ENCODE measurements around the gene CCL25.

Gene CCL25

GRCh38 chr19:8036434-8037099, 16.0 kb upstream of the CCL25 start:
- no peak for TF ChIP-seq CTCF (conservative IDR thresholded peaks at IDR 0.05)
- H3K27ac ChIP-seq: no peak overlapping the region

- no peak for TF ChIP-seq CTCF (conservative IDR thresholded peaks at IDR 0.05)
- no peak overlapping the region for H3K27ac ChIP-seq
Observed at GRCh38 chr19:8038815-8039214, 13.7 kb upstream of the CCL25 start.

- TF ChIP-seq CTCF (conservative IDR thresholded peaks at IDR 0.05): no peak
- H3K27ac ChIP-seq: no peak overlapping the region
Observed at GRCh38 chr19:8039231-8039630, 13.3 kb upstream of the CCL25 start.

GRCh38 chr19:8041531-8041931, 11.0 kb upstream of the CCL25 start:
- TF ChIP-seq CTCF (conservative IDR thresholded peaks at IDR 0.05): no peak
- no peak overlapping the region for H3K27ac ChIP-seq

- TF ChIP-seq CTCF (conservative IDR thresholded peaks at IDR 0.05): no peak
Observed at GRCh38 chr19:8042900-8043299, 9.7 kb upstream of the CCL25 start.

GRCh38 chr19:8044018-8044417, 8.5 kb upstream of the CCL25 start:
- no peak for TF ChIP-seq CTCF (conservative IDR thresholded peaks at IDR 0.05)
- H3K27ac ChIP-seq: no peak overlapping the region

More at GRCh38 chr19:8042900-8043299, 9.7 kb upstream of the CCL25 start:
- H3K27ac ChIP-seq: no peak overlapping the region

- no peak overlapping the region for H3K27ac ChIP-seq
- no peak for TF ChIP-seq CTCF (conservative IDR thresholded peaks at IDR 0.05)
Observed at GRCh38 chr19:8045872-8046568, 6.5 kb upstream of the CCL25 start.

All from VCaP (cell line).